Cardiac fibroblast (primary cell): ENCODE data around the gene ATAD1.
A peak's percentile ranks its signal among the peaks of the same experiment; 100 is the strongest.

Experiments
- DNase-seq, 2 donors: peaks; one replicate each; pipeline versions ENCODE4 v3.0.0 to v3.0.0-alpha.2; 2010; ENCODE audit warnings: low read depth in 2 of 2
- H3K4me3 ChIP-seq, 2 donors: replicated peaks in 1 of 2; 1 replicate in 1 of 2; 2 replicates in 1 of 2; pipeline ENCODE4 v1.5.1; 2011; ENCODE audit warnings: low read depth in 2 of 2, low read length in 2 of 2, mild to moderate bottlenecking in 2 of 2, moderate library complexity in 1 of 2
- TF ChIP-seq, protein P1 (sequence below): IDR thresholded peaks from one replicate; pipeline ENCODE4 v1.5.1; 2011; ENCODE audit warnings: low read depth, mild to moderate bottlenecking, low read length, inconsistent platforms

The ATAD1 gene

DNA sequence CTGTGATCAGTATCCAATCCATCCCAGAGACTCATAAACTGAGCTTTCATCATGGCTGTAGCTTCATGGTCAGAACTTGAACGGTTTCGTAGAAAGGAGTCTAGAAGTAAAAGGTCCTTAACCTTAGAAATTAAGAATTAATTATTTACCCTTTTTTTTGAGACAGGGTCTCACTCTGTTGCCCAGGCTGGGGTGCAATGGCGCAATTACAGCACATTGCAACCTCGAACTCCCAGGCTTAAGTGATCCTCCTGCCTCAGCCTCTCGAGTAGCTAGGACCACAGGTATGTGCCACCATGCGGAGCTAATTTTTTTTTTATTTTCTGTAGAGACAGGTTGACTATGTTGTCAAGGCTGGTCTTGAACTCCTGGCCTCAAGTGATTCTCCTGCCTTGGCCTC lies 41.7 kb downstream of the ATAD1 start:
- TF ChIP-seq, protein P1, sequence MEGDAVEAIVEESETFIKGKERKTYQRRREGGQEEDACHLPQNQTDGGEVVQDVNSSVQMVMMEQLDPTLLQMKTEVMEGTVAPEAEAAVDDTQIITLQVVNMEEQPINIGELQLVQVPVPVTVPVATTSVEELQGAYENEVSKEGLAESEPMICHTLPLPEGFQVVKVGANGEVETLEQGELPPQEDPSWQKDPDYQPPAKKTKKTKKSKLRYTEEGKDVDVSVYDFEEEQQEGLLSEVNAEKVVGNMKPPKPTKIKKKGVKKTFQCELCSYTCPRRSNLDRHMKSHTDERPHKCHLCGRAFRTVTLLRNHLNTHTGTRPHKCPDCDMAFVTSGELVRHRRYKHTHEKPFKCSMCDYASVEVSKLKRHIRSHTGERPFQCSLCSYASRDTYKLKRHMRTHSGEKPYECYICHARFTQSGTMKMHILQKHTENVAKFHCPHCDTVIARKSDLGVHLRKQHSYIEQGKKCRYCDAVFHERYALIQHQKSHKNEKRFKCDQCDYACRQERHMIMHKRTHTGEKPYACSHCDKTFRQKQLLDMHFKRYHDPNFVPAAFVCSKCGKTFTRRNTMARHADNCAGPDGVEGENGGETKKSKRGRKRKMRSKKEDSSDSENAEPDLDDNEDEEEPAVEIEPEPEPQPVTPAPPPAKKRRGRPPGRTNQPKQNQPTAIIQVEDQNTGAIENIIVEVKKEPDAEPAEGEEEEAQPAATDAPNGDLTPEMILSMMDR, result no peak
- DNase-seq, result no peak
- H3K4me3 ChIP-seq, result no peak overlapping the region

DNA sequence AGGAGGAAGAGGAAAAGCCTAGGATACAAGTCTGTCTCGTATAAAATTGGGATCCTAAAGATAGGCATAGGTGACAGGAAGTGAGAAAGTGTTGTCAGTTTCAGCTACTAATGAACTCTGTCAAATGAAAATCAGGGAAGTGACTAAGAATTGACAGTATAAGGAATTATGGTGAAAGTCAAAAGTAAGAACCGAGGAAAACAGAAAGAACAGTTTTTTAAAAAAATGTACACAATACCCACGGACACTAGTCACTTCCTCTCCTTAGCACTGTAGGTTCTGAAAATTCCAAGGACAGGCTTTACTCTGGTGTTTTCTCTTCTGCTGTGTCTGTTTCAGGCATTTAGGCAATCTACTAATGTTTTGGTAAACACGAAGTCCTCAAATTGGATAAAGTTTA lies 42.3 kb downstream of the ATAD1 start:
- DNase-seq, result peak; percentile 36 to 71
- TF ChIP-seq, protein P1, result no peak
- H3K4me3 ChIP-seq, result no peak overlapping the region

DNA sequence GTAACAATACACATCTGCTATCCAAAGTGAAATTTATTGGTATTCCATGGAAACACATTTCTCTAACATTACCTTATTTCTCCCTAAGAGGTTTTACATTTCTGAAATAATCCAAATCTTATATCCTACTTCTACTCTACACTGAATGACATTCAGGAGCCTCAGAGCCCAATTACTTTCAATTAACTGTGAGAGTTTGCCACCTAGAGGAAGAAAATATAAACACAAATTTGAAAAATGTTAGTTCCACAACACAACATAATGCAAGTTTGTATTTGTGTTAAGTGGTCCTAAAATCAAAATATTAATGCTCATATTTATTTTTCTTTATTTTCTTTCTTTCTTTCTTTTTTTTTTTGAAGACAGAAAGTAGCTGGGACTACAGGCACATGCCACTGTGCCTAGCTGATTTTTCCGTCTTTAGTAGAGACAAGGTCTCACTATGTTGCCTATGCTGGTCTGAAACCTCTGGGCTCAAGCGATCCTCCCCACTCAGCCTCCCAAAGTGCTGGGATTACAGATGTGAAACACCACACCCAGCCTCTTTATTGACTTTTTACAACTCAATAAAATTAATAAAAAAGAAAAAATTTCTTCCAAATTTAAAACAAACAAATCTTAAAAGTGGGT lies 46.0 kb downstream of the ATAD1 start:
- DNase-seq, result peak; percentile 51 to 61
- H3K4me3 ChIP-seq, result no peak overlapping the region
- TF ChIP-seq, protein P1, result peak; percentile 30

DNA sequence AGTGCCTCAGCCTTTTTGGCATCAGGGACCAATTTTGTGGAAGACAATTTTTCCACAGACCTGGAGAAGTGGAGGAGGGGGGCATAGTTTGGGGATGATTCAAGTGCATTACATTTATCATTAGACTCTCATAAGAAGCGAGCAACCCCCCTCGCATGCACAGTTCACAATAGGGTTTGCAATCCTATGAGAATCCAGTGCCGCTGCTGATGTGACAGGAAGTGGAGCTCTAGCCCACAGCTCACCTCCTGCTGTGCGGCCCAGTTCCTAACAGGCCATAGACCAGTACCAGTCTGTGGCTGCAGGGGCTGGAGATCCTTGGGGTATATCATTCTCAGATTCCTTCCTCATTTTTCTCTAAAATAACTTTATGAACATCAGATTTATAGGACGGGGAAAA lies 50.8 kb downstream of the ATAD1 start:
- DNase-seq, result peak; percentile 5 to 75
- TF ChIP-seq, protein P1, result no peak

DNA sequence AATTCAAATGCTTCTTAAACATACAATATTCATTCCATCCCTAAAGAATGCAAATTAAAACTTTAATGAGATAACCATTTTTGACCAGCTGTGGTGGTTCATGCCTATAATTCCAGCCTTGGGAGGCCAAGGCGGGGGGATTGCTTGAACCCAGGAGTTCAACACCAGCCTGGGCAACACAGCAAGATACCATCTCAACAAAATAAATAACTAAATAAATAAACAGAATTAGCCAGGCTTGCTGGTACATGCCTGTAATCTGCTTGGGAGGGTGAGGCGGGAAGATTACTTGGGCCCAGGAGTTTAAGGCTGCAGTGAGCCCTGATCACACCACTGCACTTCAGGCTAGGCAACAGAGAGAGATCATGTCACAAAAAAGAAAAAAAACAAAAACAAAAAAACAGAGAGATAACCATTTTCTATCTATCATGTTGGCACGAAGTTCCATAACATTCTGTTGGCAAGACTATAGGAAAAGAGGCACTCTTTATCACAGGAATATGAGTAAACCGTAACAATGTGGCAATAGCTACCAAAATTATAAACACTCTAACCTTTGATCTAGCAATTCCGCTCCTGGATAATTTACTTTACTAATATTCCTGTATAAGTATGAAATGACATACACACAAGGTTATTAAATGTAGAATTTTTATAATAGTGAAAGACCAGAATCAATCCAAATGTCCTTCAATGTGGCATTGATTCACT lies 52.2 kb downstream of the ATAD1 start:
- TF ChIP-seq, protein P1, result no peak
- no peak for DNase-seq
- H3K4me3 ChIP-seq, result no peak overlapping the region

More for the DNA sequence above, 50.8 kb downstream of the ATAD1 start:
- H3K4me3 ChIP-seq, result no peak overlapping the region

DNA sequence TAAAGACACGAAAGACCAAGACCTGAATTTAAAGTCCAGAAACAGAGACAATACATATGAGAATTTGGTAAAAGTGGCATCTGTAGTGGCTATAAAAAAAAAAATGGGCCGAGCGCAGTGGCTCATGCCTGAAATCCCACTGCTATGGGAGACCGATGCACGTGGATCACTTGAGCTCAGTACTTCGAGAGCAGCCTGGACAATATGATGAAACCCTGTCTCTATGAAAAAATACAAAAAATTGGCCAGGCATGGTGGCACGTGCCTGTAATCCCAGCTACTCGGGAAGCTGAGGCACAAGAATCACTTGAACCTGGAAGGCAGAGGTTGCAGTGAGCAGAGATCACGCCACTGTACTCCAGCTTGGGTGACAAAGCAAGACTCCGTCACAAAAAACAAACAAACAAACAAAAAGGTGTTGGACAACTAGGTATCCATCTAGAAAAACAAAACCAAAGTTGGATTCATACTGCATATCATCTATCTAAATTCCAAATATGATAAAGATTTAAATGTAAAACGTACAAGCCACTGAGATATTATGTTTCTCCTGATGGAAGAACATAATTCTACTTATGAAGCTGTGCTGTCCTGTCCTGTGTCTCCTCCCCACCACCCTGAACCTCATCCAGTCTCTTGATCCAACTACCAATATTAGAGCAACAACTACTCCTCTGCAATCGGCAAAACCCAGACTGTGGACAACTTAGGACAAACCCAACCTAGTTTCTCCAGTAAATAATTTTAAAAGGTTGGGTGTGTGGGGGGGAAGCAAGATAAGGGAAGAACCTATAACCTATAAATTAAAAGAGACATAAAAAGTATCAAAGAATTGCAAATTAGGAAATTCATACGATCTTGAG lies 53.7 kb downstream of the ATAD1 start:
- DNase-seq, result no peak
- H3K4me3 ChIP-seq, result no peak overlapping the region
- TF ChIP-seq, protein P1, result no peak
